Testis (tissue), 3 donors: Measurements from ENCODE around the gene C11orf97. TPM values are rescaled to one million over a fixed set of nuclear protein-coding genes. Genes with fewer than 3 reads are reported as not detected.
"Not testable (repeated sequence)": the region's sequence is repeated elsewhere in the genome, so short reads cannot be mapped to it uniquely, and the experiment has no call there.

ENCODE experiments used
- DNase-seq: peaks from one replicate; pipeline ENCODE4 v3.0.0-alpha.2; 2019
- H3K27ac ChIP-seq, 2 donors: fragments of 200-600 bp; sonication (generic); one replicate each; pipeline ENCODE4 v1.5.1; 2019
- H3K27me3 ChIP-seq: fragments of 200-600 bp; sonication (generic); one replicate; pipeline ENCODE4 v1.5.1; 2019
- H3K36me3 ChIP-seq: fragments of 200-600 bp; sonication (generic); one replicate; pipeline ENCODE4 v1.5.1; 2017; ENCODE audit warnings: low read depth; ENCODE audit errors: missing control alignments
- H3K4me1 ChIP-seq: fragments of 200-600 bp; sonication (generic); one replicate; pipeline ENCODE4 v1.5.1; 2019
- H3K4me3 ChIP-seq, 2 donors: fragments of 200-600 bp; sonication (generic); one replicate each; pipeline ENCODE4 v1.5.1; 2017 to 2019
- H3K9me3 ChIP-seq: fragments of 200-600 bp; sonication (generic); one replicate; pipeline ENCODE4 v1.5.1; 2017
- POLR2A ChIP-seq: fragments of 450-650 bp; IDR thresholded peaks from one replicate; pipeline ENCODE4 v1.6.1; 2017; ENCODE audit warnings: antibody characterized with exemption, mild to moderate bottlenecking, moderate library complexity
- WGBS, 2 donors: methylation state at CpG; one replicate each; pipeline ENCODE4 v1.1.5; 2018; 5-methylcytosine and 5-hydroxymethylcytosine counted together
- intact Hi-C: fragments of 100-400 bp; cut with DNase I; formaldehyde crosslinking; loops from one replicate; pipeline ENCODE4 v1.15.1; 2023; ENCODE audit warnings: low total_unique reads
- polyA plus RNA-seq: library from polyadenylated mRNA; stranded (reverse); fragments of 350-450 nt; fragmentation: Illumina TruSeq; extraction: RNeasy Lipid Tissue Mini Kit (QIAGEN cat#74804); gene quantifications from one replicate; pipeline ENCODE4 v1.2.3, GENCODE V29; 2014; ENCODE audit warnings: low read depth, low replicate concordance; ENCODE audit not compliant: insufficient read depth
- total RNA-seq, 2 donors: library from RNA; depleted of rRNA; stranded (reverse); fragments of >200 nt; gene quantifications; one replicate each; pipeline ENCODE4 v1.2.3, GENCODE V29; 2016
- TF ChIP-seq, protein P1 (sequence below), 3 experiments: fragments of 450-650 bp in 2 of 3; fragments of 200-600 bp in 1 of 3; sonication (generic) in 1 of 3; IDR thresholded peaks; one replicate each; pipeline ENCODE4 v1.5.1; 2016 to 2019; ENCODE audit warnings: antibody characterized with exemption in 3 of 3, mild to moderate bottlenecking in 2 of 3, moderate library complexity in 1 of 3

The C11orf97 gene
- total and polyA plus RNA-seq, 3 donors from 2014 or later, result 6.4 to 25.2 (median 10.4) TPM

DNA sequence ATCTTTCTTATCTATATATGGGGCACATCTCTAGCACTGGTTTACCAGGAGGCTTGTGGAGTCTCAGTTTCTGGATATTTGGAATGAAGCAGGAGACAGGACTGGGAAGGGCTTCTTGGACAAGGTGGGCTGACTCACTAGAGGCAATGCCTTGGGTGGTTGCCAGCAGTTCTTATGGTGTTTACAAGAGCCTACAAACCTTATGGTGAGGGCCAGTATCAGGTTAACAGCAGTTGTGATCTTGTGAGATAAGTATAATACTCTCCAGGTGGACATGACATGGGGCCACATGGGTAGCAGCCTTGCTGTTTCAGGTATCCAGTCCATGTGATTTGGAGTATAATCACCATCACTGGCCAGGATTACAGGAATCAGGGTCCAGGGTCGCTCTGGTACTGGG, 41.7 kb downstream of the C11orf97 start:
- no peak for TF ChIP-seq POLR2A
- TF ChIP-seq, protein P1, sequence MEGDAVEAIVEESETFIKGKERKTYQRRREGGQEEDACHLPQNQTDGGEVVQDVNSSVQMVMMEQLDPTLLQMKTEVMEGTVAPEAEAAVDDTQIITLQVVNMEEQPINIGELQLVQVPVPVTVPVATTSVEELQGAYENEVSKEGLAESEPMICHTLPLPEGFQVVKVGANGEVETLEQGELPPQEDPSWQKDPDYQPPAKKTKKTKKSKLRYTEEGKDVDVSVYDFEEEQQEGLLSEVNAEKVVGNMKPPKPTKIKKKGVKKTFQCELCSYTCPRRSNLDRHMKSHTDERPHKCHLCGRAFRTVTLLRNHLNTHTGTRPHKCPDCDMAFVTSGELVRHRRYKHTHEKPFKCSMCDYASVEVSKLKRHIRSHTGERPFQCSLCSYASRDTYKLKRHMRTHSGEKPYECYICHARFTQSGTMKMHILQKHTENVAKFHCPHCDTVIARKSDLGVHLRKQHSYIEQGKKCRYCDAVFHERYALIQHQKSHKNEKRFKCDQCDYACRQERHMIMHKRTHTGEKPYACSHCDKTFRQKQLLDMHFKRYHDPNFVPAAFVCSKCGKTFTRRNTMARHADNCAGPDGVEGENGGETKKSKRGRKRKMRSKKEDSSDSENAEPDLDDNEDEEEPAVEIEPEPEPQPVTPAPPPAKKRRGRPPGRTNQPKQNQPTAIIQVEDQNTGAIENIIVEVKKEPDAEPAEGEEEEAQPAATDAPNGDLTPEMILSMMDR (IDR thresholded peaks at IDR 0.05), result no peak
- Histone ChIP-seq H3K4me3 (no peak overlapping the region), H3K4me1 (no peaks in the 10 kb centered on the region), H3K9me3 (no peaks in the 10 kb centered on the region), H3K36me3 (no peaks in the 10 kb centered on the region), H3K27me3 (no peaks in the 10 kb centered on the region), H3K27ac (no peak overlapping the region)
- intact Hi-C loops, result no loop called here
- WGBS, 2 donors, result 33 to 35% methylated on average over 1 of the region's 1 CpG
- no peak for DNase-seq

DNA sequence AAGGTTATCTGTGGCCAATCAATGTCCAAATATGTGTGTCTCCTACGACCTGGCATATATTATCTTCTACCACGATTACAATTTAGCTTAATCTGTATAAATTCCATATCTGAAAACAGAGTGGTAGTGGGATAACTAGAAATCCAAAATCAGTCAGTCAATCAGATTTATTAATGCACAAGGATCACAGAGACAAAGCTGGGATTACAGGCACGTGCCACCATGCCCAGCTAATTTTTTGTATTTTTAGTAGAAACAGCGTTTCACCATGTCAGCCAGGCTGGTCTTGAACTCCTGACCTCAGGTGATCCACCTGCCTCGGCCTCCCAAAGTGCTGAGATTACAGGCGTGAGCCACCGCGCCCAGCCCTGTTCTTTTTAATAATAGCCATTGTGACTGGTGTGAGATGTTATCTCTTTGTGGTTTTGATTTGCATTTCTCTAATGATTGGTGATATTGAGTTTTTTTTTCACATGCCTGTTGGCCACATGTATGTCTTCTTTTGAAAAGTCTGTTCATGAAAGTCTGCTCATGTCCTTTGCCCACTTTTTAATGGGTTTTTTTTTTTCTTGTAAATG, 43.6 kb downstream of the C11orf97 start:
- H3K27me3 ChIP-seq, H3K4me3 ChIP-seq, H3K36me3 ChIP-seq, H3K4me1 ChIP-seq, DNase-seq, H3K9me3 ChIP-seq, H3K27ac ChIP-seq, intact Hi-C loops: not testable (repeated sequence)
- 94% methylated on average over 8 of the region's 8 CpGs for WGBS, 2 donors

DNA sequence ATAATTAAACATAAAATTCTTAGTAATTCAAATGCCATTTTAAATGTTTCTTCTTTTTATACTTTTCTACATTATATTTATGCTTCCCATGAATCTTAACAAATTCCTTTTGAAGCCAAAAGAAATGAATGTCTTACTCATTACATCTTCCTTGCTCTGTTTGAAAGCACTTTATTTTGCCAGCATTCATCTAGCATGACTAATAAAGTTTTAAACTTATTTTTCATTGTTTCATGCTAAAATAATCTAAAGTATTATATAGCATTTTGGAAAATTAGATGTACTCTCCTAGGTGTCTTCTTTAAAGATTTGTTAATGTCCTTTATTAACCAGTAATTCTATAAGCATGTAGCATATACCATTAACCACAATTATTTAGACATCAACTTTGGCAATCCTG, 45.2 kb downstream of the C11orf97 start:
- Histone ChIP-seq H3K36me3 (no peaks in the 10 kb centered on the region), H3K9me3 (no peaks in the 10 kb centered on the region), H3K27me3 (no peaks in the 10 kb centered on the region), H3K4me3 (no peak overlapping the region), H3K4me1 (no peaks in the 10 kb centered on the region), H3K27ac (no peak overlapping the region)
- intact Hi-C loops, result no loop called here
- TF ChIP-seq POLR2A, result no peak
- TF ChIP-seq, protein P1 (IDR thresholded peaks at IDR 0.05), result no peak
- no peak for DNase-seq

DNA sequence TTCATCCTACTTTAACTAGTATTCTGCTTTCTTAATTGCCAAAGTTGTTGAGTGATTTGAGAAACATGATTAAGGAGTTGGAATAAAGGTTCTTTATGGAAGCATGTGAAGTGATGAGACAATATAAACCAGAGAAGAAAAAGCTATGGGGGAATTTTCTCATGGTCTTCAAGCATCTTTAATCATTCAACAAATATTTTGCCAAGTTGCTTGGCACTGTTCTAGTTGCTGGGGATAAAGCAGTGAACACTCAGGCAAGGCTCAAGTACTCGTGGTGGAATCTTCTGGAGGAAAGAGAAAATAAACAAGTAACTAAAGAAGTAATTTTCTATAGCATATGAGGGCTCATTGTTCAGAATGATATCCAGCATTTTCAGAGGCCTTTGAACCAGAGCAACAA, 45.7 kb downstream of the C11orf97 start:
- DNase-seq, result no peak
- H3K27me3 ChIP-seq, result no peaks in the 10 kb centered on the region
- TF ChIP-seq, protein P1 (IDR thresholded peaks at IDR 0.05), result no peak
- TF ChIP-seq POLR2A, result no peak
- intact Hi-C loops, result no loop called here
- WGBS, 2 donors, result 50 to 84% methylated on average over 1 of the region's 1 CpG
- no peak overlapping the region for H3K27ac ChIP-seq
- H3K4me1 ChIP-seq, result no peaks in the 10 kb centered on the region
- H3K36me3 ChIP-seq, result no peaks in the 10 kb centered on the region
- H3K4me3 ChIP-seq, result no peak overlapping the region
- H3K9me3 ChIP-seq, result no peaks in the 10 kb centered on the region

DNA sequence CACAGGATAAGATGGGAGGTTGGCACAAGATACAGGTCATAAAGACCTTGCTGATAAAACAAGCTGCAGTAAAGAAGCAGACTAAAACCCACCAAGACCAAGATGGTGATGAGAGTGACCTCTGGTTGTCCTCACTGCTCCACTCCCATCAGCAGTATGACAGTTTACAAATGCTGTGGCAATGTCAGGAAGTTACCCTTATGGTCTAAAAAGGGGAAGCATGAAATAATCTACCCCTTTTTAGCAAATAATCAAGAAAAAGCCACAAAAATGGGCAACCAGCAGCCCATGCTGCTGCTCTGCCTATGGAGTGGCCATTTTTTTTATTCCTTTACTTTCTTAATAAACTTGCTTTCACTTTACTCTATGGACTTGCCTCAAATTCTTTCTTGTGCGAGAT, 46.2 kb downstream of the C11orf97 start:
- no peak overlapping the region for H3K4me3 ChIP-seq
- H3K36me3 ChIP-seq, result no peaks in the 10 kb centered on the region
- no peaks in the 10 kb centered on the region for H3K27me3 ChIP-seq
- H3K4me1 ChIP-seq, result no peaks in the 10 kb centered on the region
- DNase-seq, result no peak
- WGBS, 2 donors, result 88 to 97% methylated on average over 1 of the region's 1 CpG
- H3K27ac ChIP-seq, result no peak overlapping the region
- TF ChIP-seq, protein P1 (IDR thresholded peaks at IDR 0.05), result no peak
- TF ChIP-seq POLR2A, result no peak
- no peaks in the 10 kb centered on the region for H3K9me3 ChIP-seq
- intact Hi-C loops, result no loop called here
